GM12875 (cell line): ENCODE data around the gene EP400.

Experiments used
- H3K4me3 ChIP-seq: one replicate; pipeline ENCODE4 v1.5.1; 2011; ENCODE audit warnings: low read depth, low read length, control low read depth
- TF ChIP-seq, protein P1 (sequence below): IDR thresholded peaks from 2 replicates; pipeline ENCODE4 v1.5.1; 2011; ENCODE audit warnings: low read depth, mild to moderate bottlenecking, control low read depth, inconsistent platforms, low read length, moderate library complexity, borderline replicate concordance; ENCODE audit not compliant: insufficient read depth

The EP400 gene

GRCh38 chr12:131904346-131904745, 45.4 kb upstream of the EP400 start:
- TF ChIP-seq, protein P1, sequence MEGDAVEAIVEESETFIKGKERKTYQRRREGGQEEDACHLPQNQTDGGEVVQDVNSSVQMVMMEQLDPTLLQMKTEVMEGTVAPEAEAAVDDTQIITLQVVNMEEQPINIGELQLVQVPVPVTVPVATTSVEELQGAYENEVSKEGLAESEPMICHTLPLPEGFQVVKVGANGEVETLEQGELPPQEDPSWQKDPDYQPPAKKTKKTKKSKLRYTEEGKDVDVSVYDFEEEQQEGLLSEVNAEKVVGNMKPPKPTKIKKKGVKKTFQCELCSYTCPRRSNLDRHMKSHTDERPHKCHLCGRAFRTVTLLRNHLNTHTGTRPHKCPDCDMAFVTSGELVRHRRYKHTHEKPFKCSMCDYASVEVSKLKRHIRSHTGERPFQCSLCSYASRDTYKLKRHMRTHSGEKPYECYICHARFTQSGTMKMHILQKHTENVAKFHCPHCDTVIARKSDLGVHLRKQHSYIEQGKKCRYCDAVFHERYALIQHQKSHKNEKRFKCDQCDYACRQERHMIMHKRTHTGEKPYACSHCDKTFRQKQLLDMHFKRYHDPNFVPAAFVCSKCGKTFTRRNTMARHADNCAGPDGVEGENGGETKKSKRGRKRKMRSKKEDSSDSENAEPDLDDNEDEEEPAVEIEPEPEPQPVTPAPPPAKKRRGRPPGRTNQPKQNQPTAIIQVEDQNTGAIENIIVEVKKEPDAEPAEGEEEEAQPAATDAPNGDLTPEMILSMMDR, result no peak
- no peak overlapping the region for H3K4me3 ChIP-seq

- H3K4me3 ChIP-seq, result no peak overlapping the region
- TF ChIP-seq, protein P1, result no peak
Observed at GRCh38 chr12:131905081-131905629, 44.6 kb upstream of the EP400 start.

GRCh38 chr12:131905630-131906091, 44.1 kb upstream of the EP400 start:
- TF ChIP-seq, protein P1, result no peak

DNA sequence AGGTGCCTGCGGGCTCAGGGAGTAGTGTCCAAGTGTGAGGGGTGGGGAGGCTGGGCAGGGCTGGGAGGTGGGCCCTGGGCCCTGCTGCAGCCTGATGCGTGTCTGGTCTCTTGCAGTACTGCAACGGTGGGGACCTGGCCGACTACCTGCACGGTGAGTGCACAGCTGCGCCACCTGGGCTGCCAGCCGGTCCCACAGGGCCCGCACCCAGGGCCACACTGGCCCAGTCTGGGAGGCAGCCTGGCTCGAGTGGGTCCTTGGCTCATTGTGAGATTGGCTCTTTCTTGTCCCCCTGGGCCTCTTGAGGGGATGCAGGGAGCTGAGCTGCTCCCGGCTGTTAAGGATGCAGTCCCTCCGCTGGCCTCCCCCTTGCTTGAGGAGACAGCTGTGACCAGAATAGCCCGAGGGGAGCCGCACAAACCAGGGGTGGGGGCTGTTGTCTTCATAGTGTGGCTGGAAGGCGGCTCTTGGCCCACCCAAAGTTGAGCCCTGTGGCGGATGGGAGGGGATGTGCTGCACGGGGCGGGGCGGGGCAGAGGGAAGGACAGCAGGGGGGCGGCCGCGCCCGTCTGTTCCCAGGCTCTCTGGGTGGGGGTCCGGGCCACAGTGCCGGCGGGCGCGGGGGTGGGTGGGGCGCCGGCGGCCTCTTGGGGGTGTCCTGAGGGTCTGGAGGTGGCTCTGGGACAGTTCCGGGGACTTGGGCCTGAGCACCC, 42.2 kb upstream of the EP400 start:
- H3K4me3 ChIP-seq, result no peak overlapping the region
- TF ChIP-seq, protein P1, result no peak

More at GRCh38 chr12:131905630-131906091, 44.1 kb upstream of the EP400 start:
- H3K4me3 ChIP-seq, result no peak overlapping the region

GRCh38 chr12:131908092-131909080, 41.4 kb upstream of the EP400 start:
- TF ChIP-seq, protein P1, result no peak

GRCh38 chr12:131909081-131909751, 40.5 kb upstream of the EP400 start:
- no peak overlapping the region for H3K4me3 ChIP-seq
- TF ChIP-seq, protein P1, result no peak

More at GRCh38 chr12:131908092-131909080, 41.4 kb upstream of the EP400 start:
- H3K4me3 ChIP-seq, result no peak overlapping the region
